ENCODE measurements around the gene SPO11.

GRCh38 chr20:57330998-57331397 lies 1.4 kb downstream of the SPO11 start:
- TF ChIP-seq POLR2A (IDR thresholded peaks at IDR 0.05; ENCODE audit: low read depth, low read length) (no peak), POLR2AphosphoS5 (IDR thresholded peaks at IDR 0.05; ENCODE audit: low read depth, low read length) (no peak)
